Adrenal gland (tissue), 12 donors: ENCODE data around the gene TASL. TPM values are rescaled to one million over a fixed set of nuclear protein-coding genes. Genes with fewer than 3 reads are reported as not detected.
"Not testable (repeated sequence)": the region's sequence is repeated elsewhere in the genome, so short reads cannot be mapped to it uniquely, and the experiment has no call there.

Experiments used
- DNase-seq, 7 donors: peaks; one replicate each; pipeline ENCODE4 v3.0.0-alpha.2; 2019 to 2020
- H3K27ac ChIP-seq, 5 donors: fragments of 200-600 bp; sonication (generic) in 4 of 5; 1 replicate in 3 of 5; 2 replicates in 2 of 5; pipeline versions ENCODE4 v1.5.1 to v1.8.0; 2016 to 2020; ENCODE audit warnings: mild to moderate bottlenecking in 1 of 5
- H3K27me3 ChIP-seq: fragments of 200-600 bp; 2 replicates; pipeline ENCODE4 v1.8.0; 2021
- H3K36me3 ChIP-seq, 2 donors: fragments of 200-600 bp; replicated peaks in 1 of 2; 1 replicate in 1 of 2; 2 replicates in 1 of 2; pipeline versions ENCODE4 v1.5.1 to v1.8.0; 2018 to 2022
- H3K4me1 ChIP-seq, 2 donors: fragments of 200-600 bp; replicated peaks in 1 of 2; 1 replicate in 1 of 2; 2 replicates in 1 of 2; pipeline versions ENCODE4 v1.5.1 to v1.8.0; 2018 to 2021
- H3K4me3 ChIP-seq, 4 donors: fragments of 200-600 bp; sonication (generic) in 3 of 4; one replicate each; pipeline ENCODE4 v1.5.1; 2016 to 2018
- H3K9me3 ChIP-seq, 3 donors: fragments of 200-600 bp; sonication (generic) in 1 of 3; replicated peaks in 1 of 3; 1 replicate in 2 of 3; 2 replicates in 1 of 3; pipeline versions ENCODE4 v1.5.1 to v1.8.0; 2016 to 2021
- CTCF ChIP-seq, 6 experiments: fragments of 450-650 bp in 4 of 6; fragments of 200-600 bp in 2 of 6; sonication (generic) in 1 of 6; IDR thresholded peaks; 1 replicate in 5 of 6; 2 replicates in 1 of 6; pipeline versions ENCODE4 v1.5.1 to v1.8.0; 2016 to 2021; ENCODE audit warnings: antibody characterized with exemption in 6 of 6, mild to moderate bottlenecking in 2 of 6, moderate library complexity in 1 of 6
- POLR2A ChIP-seq, 2 donors: fragments of 450-650 bp; IDR thresholded peaks; one replicate each; pipeline ENCODE4 v1.6.1; 2017; ENCODE audit warnings: antibody characterized with exemption in 2 of 2, mild to moderate bottlenecking in 2 of 2, moderate library complexity in 1 of 2
- WGBS, 4 donors: extraction: QIAGEN DNeasy Blood & Tissue Kit in 2 of 4; methylation state at CpG; one replicate each; pipeline versions ENCODE4 v1.1.5 to v1.1.7; 2013 to 2017; 5-methylcytosine and 5-hydroxymethylcytosine counted together
- intact Hi-C, 2 donors: fragments of 100-400 bp; cut with DNase I; formaldehyde crosslinking; loops; one replicate each; pipeline versions ENCODE4 v1.14.1 to v1.15.0; 2022 to 2023
- polyA plus RNA-seq, 3 donors: library from polyadenylated mRNA; stranded (reverse); fragments of 200-250 nt in 2 of 3; fragments of 350-450 nt in 1 of 3; fragmentation: Illumina TruSeq in 1 of 3; extraction: RNeasy Lipid Tissue Mini Kit (QIAGEN cat#74804) in 1 of 3; gene quantifications; one replicate each; pipeline ENCODE4 v1.2.3, GENCODE V29; 2013 to 2014
- total RNA-seq, 9 donors: library from RNA; depleted of rRNA in 4 of 9; stranded (reverse); fragments of >200 nt in 4 of 9; fragments of 120-200 nt in 1 of 9; fragmentation: NEBNext Ultra II Directional in 1 of 9; extraction: Animal tissue kit (Norgen Biotek cat#: 25700) in 1 of 9; gene quantifications; one replicate each; pipeline versions ENCODE4 v1.1.0 to v1.2.4, GENCODE V29; 2013 to 2023
- donor health status: healthy with polysubstance abuse.
- donor health status: Bipolar disorder and iron deficiency.
- donor health status: DM: yes; HTN: yes; CAD: no.
- donor health status: DM: no; HTN: no; CAD: no.
- donor health status: DM: no; HTN: no; CAD: no.
- donor health status: DM: yes; HTN: yes; CAD: no.

TASL gene
- total and polyA plus RNA-seq, 12 donors, result 0.44 to 2.9 (median 1.5) TPM

GRCh38 chrX:30570505-30570904, 7.1 kb downstream of the TASL start:
- intact Hi-C loops, result no loop called here
- DNase-seq, result no peak
- no peak overlapping the region for H3K27ac ChIP-seq
- H3K27me3 ChIP-seq, result peaks cover 4% of the 10 kb centered on the region
- TF ChIP-seq POLR2A (IDR thresholded peaks at IDR 0.05) (no peak), CTCF (IDR thresholded peaks at IDR 0.05) (peak; percentile 22 to 74 (median 44))
- H3K36me3 ChIP-seq, result no peaks in the 10 kb centered on the region
- no peaks in the 10 kb centered on the region for H3K9me3 ChIP-seq
- no peaks in the 10 kb centered on the region for H3K4me1 ChIP-seq
- no peak overlapping the region for H3K4me3 ChIP-seq
- WGBS, 4 donors, result 67 to 79% (median 77%) methylated on average over 1 of the region's 1 CpG

- no peaks in the 10 kb centered on the region for H3K4me1 ChIP-seq
- H3K27ac ChIP-seq, result no peak overlapping the region
- DNase-seq, result no peak
- H3K36me3 ChIP-seq, result no peaks in the 10 kb centered on the region
- intact Hi-C loops, result no loop called here
- WGBS, 4 donors, result 67 to 83% (median 78%) methylated on average over 4 of the region's 4 CpGs
- no peak for TF ChIP-seq CTCF (IDR thresholded peaks at IDR 0.05)
- no peak for TF ChIP-seq POLR2A (IDR thresholded peaks at IDR 0.05)
- H3K4me3 ChIP-seq, result no peak overlapping the region
- H3K27me3 ChIP-seq, result peaks cover 3% of the 10 kb centered on the region
- H3K9me3 ChIP-seq, result no peaks in the 10 kb centered on the region
Observed at GRCh38 chrX:30568136-30568535, 9.4 kb downstream of the TASL start.

DNA sequence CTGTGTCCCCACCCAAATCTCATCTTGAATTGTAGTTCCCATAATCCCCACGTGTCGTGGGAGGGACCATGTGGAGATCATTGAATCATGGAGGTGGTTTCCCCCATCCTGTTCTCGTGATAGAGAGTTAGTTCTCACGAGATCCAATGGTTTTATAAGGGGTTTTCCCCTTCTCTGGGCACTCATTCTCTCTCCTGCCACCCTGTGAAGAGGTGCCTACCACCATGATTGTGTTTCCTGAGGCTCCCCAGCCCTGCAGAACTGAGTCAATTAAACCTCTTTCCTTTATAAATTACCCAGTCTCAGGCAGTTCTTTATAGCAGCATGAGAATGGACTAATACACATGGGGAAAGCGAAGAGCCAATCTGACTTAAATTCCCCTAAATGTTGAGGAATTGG, 14.5 kb downstream of the TASL start:
- H3K27me3 ChIP-seq, result peaks cover 17% of the 10 kb centered on the region
- intact Hi-C loops, H3K27ac ChIP-seq, H3K4me3 ChIP-seq, H3K36me3 ChIP-seq, DNase-seq, H3K4me1 ChIP-seq, H3K9me3 ChIP-seq: not testable (repeated sequence)
- 55 to 78% (median 66%) methylated on average over 3 to 5 of the region's 5 CpGs for WGBS, 4 donors

- intact Hi-C loops, result no loop called here
- WGBS, 4 donors, result 58 to 73% (median 72%) methylated on average over 2 of the region's 2 CpGs
Observed at GRCh38 chrX:30561191-30561590, 16.4 kb downstream of the TASL start.

More at GRCh38 chrX:30561191-30561590, 16.4 kb downstream of the TASL start:
- no peaks in the 10 kb centered on the region for H3K36me3 ChIP-seq
- no peak overlapping the region for H3K4me3 ChIP-seq
- DNase-seq, result no peak
- H3K27me3 ChIP-seq, result peaks cover 17% of the 10 kb centered on the region
- no peak overlapping the region for H3K27ac ChIP-seq
- TF ChIP-seq POLR2A (IDR thresholded peaks at IDR 0.05) (no peak), CTCF (IDR thresholded peaks at IDR 0.05) (no peak)
- no peaks in the 10 kb centered on the region for H3K4me1 ChIP-seq
- no peaks in the 10 kb centered on the region for H3K9me3 ChIP-seq
